Ureter (tissue), 1 donor: ENCODE results near the gene IQCH. TPM values are rescaled to one million over a fixed set of nuclear protein-coding genes. Genes with fewer than 3 reads are reported as not detected.
"Not testable (repeated sequence)": the region's sequence is repeated elsewhere in the genome, so short reads cannot be mapped to it uniquely, and the experiment has no call there.

Experiments
- DNase-seq: peaks from one replicate; pipeline ENCODE4 v3.0.0-alpha.2; 2020; ENCODE audit warnings: low spot score
- total RNA-seq: library from RNA; stranded (reverse); gene quantifications from one replicate; pipeline ENCODE4 v1.2.4, GENCODE V29; 2023
- donor health status: DM: yes; HTN: yes; CAD: no.

IQCH gene
- total RNA-seq, 1 donor from 2014 or later: 14.4 TPM

- DNase-seq: not testable (repeated sequence)
Measured at GRCh38 chr15:67436351-67437250, 182.0 kb downstream of the IQCH start.

- no peak for DNase-seq
Measured at GRCh38 chr15:67444100-67444499, 189.5 kb downstream of the IQCH start.

GRCh38 chr15:67446449-67446848 is 191.9 kb downstream of the IQCH start:
- no peak for DNase-seq

GRCh38 chr15:67448372-67448771 is 193.8 kb downstream of the IQCH start:
- DNase-seq: not testable (repeated sequence)

GRCh38 chr15:67453703-67454102 is 199.1 kb downstream of the IQCH start:
- not testable (repeated sequence) for DNase-seq

GRCh38 chr15:67456677-67457529 is 202.3 kb downstream of the IQCH start:
- DNase-seq: peak; percentile 85

- DNase-seq: no peak
Measured at GRCh38 chr15:67458331-67459029, 203.9 kb downstream of the IQCH start.

GRCh38 chr15:67460521-67460920 is 205.9 kb downstream of the IQCH start:
- DNase-seq: no peak

- DNase-seq: no peak
Measured at GRCh38 chr15:67461735-67462134, 207.1 kb downstream of the IQCH start.

GRCh38 chr15:67462875-67463274 is 208.3 kb downstream of the IQCH start:
- DNase-seq: no peak

GRCh38 chr15:67463488-67463887 is 208.9 kb downstream of the IQCH start:
- DNase-seq: no peak

GRCh38 chr15:67465196-67465952 is 210.8 kb downstream of the IQCH start:
- no peak for DNase-seq

GRCh38 chr15:67468416-67468815 is 213.8 kb downstream of the IQCH start:
- no peak for DNase-seq

- DNase-seq: no peak
Measured at GRCh38 chr15:67469680-67470079, 215.1 kb downstream of the IQCH start.

- DNase-seq: no peak
Measured at GRCh38 chr15:67472957-67473356, 218.4 kb downstream of the IQCH start.

GRCh38 chr15:67474405-67475110 is 220.0 kb downstream of the IQCH start:
- no peak for DNase-seq

- no peak for DNase-seq
Measured at GRCh38 chr15:67479781-67480505, 225.4 kb downstream of the IQCH start.

GRCh38 chr15:67480741-67481140 is 226.2 kb downstream of the IQCH start:
- DNase-seq: no peak

- no peak for DNase-seq
Measured at GRCh38 chr15:67481680-67482079, 227.1 kb downstream of the IQCH start.

- no peak for DNase-seq
Measured at GRCh38 chr15:67495585-67495984, 241.0 kb downstream of the IQCH start.
